ENCODE results near the gene PLPP4.
A peak's percentile ranks its signal among the peaks of the same experiment; 100 is the strongest.

DNA sequence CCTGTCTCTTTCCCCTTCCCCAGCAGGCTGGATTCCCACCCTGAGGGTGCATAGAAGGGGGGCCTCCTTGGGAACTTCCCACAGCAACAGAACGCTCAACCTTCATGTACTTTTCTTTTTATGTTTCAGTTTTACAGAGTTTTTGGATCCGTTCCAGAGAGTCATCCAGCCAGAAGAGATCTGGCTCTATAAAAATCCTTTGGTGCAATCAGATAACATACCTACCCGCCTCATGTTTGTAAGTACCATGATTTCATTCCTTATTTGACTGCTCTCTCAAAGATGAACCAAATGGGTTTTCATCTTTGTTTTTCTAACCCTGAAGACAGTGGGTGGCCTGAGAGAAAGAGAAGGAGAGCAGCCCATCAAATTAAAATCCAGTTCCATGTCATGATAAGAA is 46.7 kb downstream of the PLPP4 start:
- TF ChIP-seq ARNTL (CRISPR knock-in tag; IDR thresholded peaks at IDR 0.05; ENCODE audit: borderline replicate concordance, low read depth) (no peak), GLIS3 (CRISPR knock-in tag; IDR thresholded peaks at IDR 0.05) (no peak), ZFP3 (CRISPR knock-in tag; IDR thresholded peaks at IDR 0.05) (no peak), PATZ1 (CRISPR knock-in tag; IDR thresholded peaks at IDR 0.05; ENCODE audit: borderline replicate concordance) (no peak), ZNF565 (CRISPR knock-in tag; conservative IDR thresholded peaks at IDR 0.05; ENCODE audit: low read depth) (no peak), ZNF8 (CRISPR knock-in tag; IDR thresholded peaks at IDR 0.05) (no peak), TOX (CRISPR knock-in tag; IDR thresholded peaks at IDR 0.05; ENCODE audit: borderline replicate concordance) (no peak), SNAI2 (CRISPR knock-in tag; IDR thresholded peaks at IDR 0.05) (no peak), ZNF70 (CRISPR knock-in tag; IDR thresholded peaks at IDR 0.05) (no peak), OSR1 (CRISPR knock-in tag; IDR thresholded peaks at IDR 0.05) (no peak), ISL1 (CRISPR knock-in tag; IDR thresholded peaks at IDR 0.05) (no peak), TCF4 (CRISPR knock-in tag; IDR thresholded peaks at IDR 0.05; ENCODE audit: borderline replicate concordance) (0 out of 2 replicates have a peak, but pooled peaks have one; percentile 12), ZFP30 (CRISPR knock-in tag; IDR thresholded peaks at IDR 0.05) (no peak)
- TF ChIP-seq, protein P1, sequence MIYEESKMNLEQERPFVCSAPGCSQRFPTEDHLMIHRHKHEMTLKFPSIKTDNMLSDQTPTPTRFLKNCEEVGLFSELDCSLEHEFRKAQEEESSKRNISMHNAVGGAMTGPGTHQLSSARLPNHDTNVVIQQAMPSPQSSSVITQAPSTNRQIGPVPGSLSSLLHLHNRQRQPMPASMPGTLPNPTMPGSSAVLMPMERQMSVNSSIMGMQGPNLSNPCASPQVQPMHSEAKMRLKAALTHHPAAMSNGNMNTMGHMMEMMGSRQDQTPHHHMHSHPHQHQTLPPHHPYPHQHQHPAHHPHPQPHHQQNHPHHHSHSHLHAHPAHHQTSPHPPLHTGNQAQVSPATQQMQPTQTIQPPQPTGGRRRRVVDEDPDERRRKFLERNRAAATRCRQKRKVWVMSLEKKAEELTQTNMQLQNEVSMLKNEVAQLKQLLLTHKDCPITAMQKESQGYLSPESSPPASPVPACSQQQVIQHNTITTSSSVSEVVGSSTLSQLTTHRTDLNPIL (CRISPR knock-in tag; IDR thresholded peaks at IDR 0.05; ENCODE audit: low read depth): no peak

Data from SK-N-SH treated with all-trans-retinoic acid at 6 μM for 48 hours (cell line).